Dermis blood vessel endothelial cell (primary cell): ENCODE measurements around the gene EFR3B. TPM values are rescaled to one million over a fixed set of nuclear protein-coding genes. Genes with fewer than 3 reads are reported as not detected.

ENCODE experiments used
- DNase-seq: peaks from one replicate; pipeline ENCODE4 v3.0.0; 2010
- total RNA-seq: library from RNA; depleted of rRNA; stranded (reverse); fragments of >200 nt; gene quantifications from 2 replicates; pipeline ENCODE4 v1.2.3, GENCODE V29; 2014

EFR3B gene
- total RNA-seq, 1 donor from 2014 or later, result 2.0 TPM

GRCh38 chr2:25035537-25036220, 6.2 kb upstream of the EFR3B start:
- no peak for DNase-seq

GRCh38 chr2:25036221-25036559, 5.7 kb upstream of the EFR3B start:
- DNase-seq, result no peak

- no peak for DNase-seq
These were observed 2.8 kb upstream of the EFR3B start for GRCh38 chr2:25039126-25039525.

GRCh38 chr2:25041307-25041927, 459 bp upstream of the EFR3B start:
- peak; percentile 64 for DNase-seq

GRCh38 chr2:25042321-25043240, 705 bp downstream of the EFR3B start:
- DNase-seq, result peak; percentile 43

- DNase-seq, result peak; percentile 58
These were observed 1.5 kb downstream of the EFR3B start for GRCh38 chr2:25043241-25043867.

- DNase-seq, result no peak
These were observed 2.1 kb downstream of the EFR3B start for GRCh38 chr2:25044011-25044410.

GRCh38 chr2:25044990-25045389, 3.1 kb downstream of the EFR3B start:
- DNase-seq, result no peak

- DNase-seq, result no peak
These were observed 7.5 kb downstream of the EFR3B start for GRCh38 chr2:25049422-25049821.

GRCh38 chr2:25050128-25050527, 8.3 kb downstream of the EFR3B start:
- DNase-seq, result no peak

GRCh38 chr2:25053041-25053440, 11.2 kb downstream of the EFR3B start:
- no peak for DNase-seq

- DNase-seq, result no peak
These were observed 12.8 kb downstream of the EFR3B start for GRCh38 chr2:25054720-25055119.

- DNase-seq, result no peak
These were observed 13.6 kb downstream of the EFR3B start for GRCh38 chr2:25055376-25055920.

GRCh38 chr2:25056098-25056821, 14.4 kb downstream of the EFR3B start:
- DNase-seq, result no peak

- DNase-seq, result no peak
These were observed 20.6 kb downstream of the EFR3B start for GRCh38 chr2:25062511-25062917.

GRCh38 chr2:25063876-25064660, 22.2 kb downstream of the EFR3B start:
- DNase-seq, result no peak

GRCh38 chr2:25065768-25066167, 23.9 kb downstream of the EFR3B start:
- no peak for DNase-seq

- no peak for DNase-seq
These were observed 24.6 kb downstream of the EFR3B start for GRCh38 chr2:25066455-25066854.

- DNase-seq, result no peak
These were observed 26.3 kb downstream of the EFR3B start for GRCh38 chr2:25068217-25068616.

- DNase-seq, result no peak
These were observed 30.1 kb downstream of the EFR3B start for GRCh38 chr2:25071966-25072365.

- no peak for DNase-seq
These were observed 30.7 kb downstream of the EFR3B start for GRCh38 chr2:25072606-25073005.
